Activated gamma-delta T cell treated with anti-CD3 and anti-CD28 coated beads, Interleukin-2, amount 50 U/mL, for 16 hours (primary cell): ENCODE measurements around the gene DYNC2LI1.

Experiments
- DNase-seq: peaks from one replicate; pipeline ENCODE4 v3.0.0-alpha.2; 2020; ENCODE audit warnings: low read depth

DYNC2LI1 gene

GRCh38 chr2:43763091-43763490 lies 10.7 kb upstream of the DYNC2LI1 start:
- DNase-seq: no peak

GRCh38 chr2:43764086-43764705 lies 9.6 kb upstream of the DYNC2LI1 start:
- no peak for DNase-seq

GRCh38 chr2:43766006-43766405 lies 7.8 kb upstream of the DYNC2LI1 start:
- no peak for DNase-seq

GRCh38 chr2:43774617-43775016 lies 778 bp downstream of the DYNC2LI1 start:
- DNase-seq: no peak

GRCh38 chr2:43776324-43776723 lies 2.5 kb downstream of the DYNC2LI1 start:
- no peak for DNase-seq

GRCh38 chr2:43777306-43777926 lies 3.6 kb downstream of the DYNC2LI1 start:
- no peak for DNase-seq

- no peak for DNase-seq
Observed at GRCh38 chr2:43778233-43778632, 4.4 kb downstream of the DYNC2LI1 start.

- DNase-seq: no peak
Observed at GRCh38 chr2:43787895-43788294, 14.1 kb downstream of the DYNC2LI1 start.

GRCh38 chr2:43788646-43789045 lies 14.8 kb downstream of the DYNC2LI1 start:
- no peak for DNase-seq

GRCh38 chr2:43790147-43790546 lies 16.3 kb downstream of the DYNC2LI1 start:
- DNase-seq: no peak

- no peak for DNase-seq
Observed at GRCh38 chr2:43791035-43791765, 17.4 kb downstream of the DYNC2LI1 start.

GRCh38 chr2:43792653-43793052 lies 18.8 kb downstream of the DYNC2LI1 start:
- no peak for DNase-seq

GRCh38 chr2:43794956-43795355 lies 21.1 kb downstream of the DYNC2LI1 start:
- no peak for DNase-seq

GRCh38 chr2:43796206-43796605 lies 22.4 kb downstream of the DYNC2LI1 start:
- DNase-seq: no peak

- no peak for DNase-seq
Observed at GRCh38 chr2:43798300-43798699, 24.5 kb downstream of the DYNC2LI1 start.

GRCh38 chr2:43800894-43801293 lies 27.1 kb downstream of the DYNC2LI1 start:
- DNase-seq: no peak

GRCh38 chr2:43802135-43802534 lies 28.3 kb downstream of the DYNC2LI1 start:
- no peak for DNase-seq

GRCh38 chr2:43803113-43803512 lies 29.3 kb downstream of the DYNC2LI1 start:
- no peak for DNase-seq

- no peak for DNase-seq
Observed at GRCh38 chr2:43806719-43807031, 32.8 kb downstream of the DYNC2LI1 start.

- DNase-seq: no peak
Observed at GRCh38 chr2:43810452-43810851, 36.6 kb downstream of the DYNC2LI1 start.

GRCh38 chr2:43810888-43811287 lies 37.0 kb downstream of the DYNC2LI1 start:
- DNase-seq: no peak

GRCh38 chr2:43812006-43812405 lies 38.2 kb downstream of the DYNC2LI1 start:
- DNase-seq: no peak

- DNase-seq: no peak
Observed at GRCh38 chr2:43812947-43813346, 39.1 kb downstream of the DYNC2LI1 start.

- DNase-seq: no peak
Observed at GRCh38 chr2:43814711-43815110, 40.9 kb downstream of the DYNC2LI1 start.
